ENCODE data around the gene OR6J1. TPM values are rescaled to one million over a fixed set of nuclear protein-coding genes. Genes with fewer than 3 reads are reported as not detected.

OR6J1 gene
- polyA plus RNA-seq, 1 of the 3 experiments (the other 2 are of a cell fraction): not detected

DNA sequence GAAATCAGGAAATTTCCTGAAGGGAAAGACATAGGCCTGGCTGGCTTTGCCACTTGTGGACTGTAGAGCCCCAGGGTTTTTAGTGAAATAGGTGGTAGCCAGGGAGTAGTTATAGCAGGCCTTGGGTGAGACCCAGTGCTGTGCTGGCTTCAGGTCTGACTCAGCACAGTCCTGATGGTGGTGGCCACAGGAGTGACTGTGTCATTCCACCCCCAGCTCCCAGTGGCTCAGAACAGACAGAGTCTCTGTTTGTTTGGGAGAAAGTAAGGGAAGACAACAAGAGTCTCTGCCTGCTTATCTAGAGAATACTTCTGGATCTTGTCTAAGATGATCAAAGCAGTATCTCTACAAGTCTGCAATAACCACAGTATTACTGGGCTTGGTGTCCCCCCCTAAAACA is 27.5 kb upstream of the OR6J1 start:
- DNase-seq: no peak
- Histone ChIP-seq H3K9me2 (no peaks in the 10 kb centered on the region), H3K4me3 (ENCODE audit: low read depth in 2 of 2, low read length in 1 of 2) (no peak overlapping the region), H3K9ac (no peak overlapping the region), H2AFZ (ENCODE audit: low read depth) (no peak overlapping the region), H3K4me2 (no peak overlapping the region), H3K27me3 (ENCODE audit: insufficient read depth) (peaks cover 13% of the 10 kb centered on the region; the same call in 1 of the 2 replicates), H3K79me2 (ENCODE audit: insufficient read depth) (no peaks in the 10 kb centered on the region), H3K4me1 (ENCODE audit: control insufficient read depth in 1 of 2, insufficient read depth in 2 of 2, low read depth in 1 of 2, low read length in 1 of 2) (no peaks in the 10 kb centered on the region), H3K27ac (ENCODE audit: low read depth in 2 of 2, low read length in 1 of 2) (no peak overlapping the region), H4K20me1 (ENCODE audit: insufficient read depth) (no peaks in the 10 kb centered on the region), H3K36me3 (replicated peaks in 1 of 2; ENCODE audit: control insufficient read depth in 1 of 2, insufficient read depth in 2 of 2, low read length in 1 of 2) (no peaks in the 10 kb centered on the region), H3F3A (replicated peaks; ENCODE audit: insufficient read depth) (no peaks in the 10 kb centered on the region), H3K9me3 (no peaks in the 10 kb centered on the region)
- TF ChIP-seq CHD2 (IDR thresholded peaks at IDR 0.05; ENCODE audit: low read length, partially characterized antibody) (no peak), TCF12 (IDR thresholded peaks at IDR 0.05) (no peak), TAF1 (IDR thresholded peaks at IDR 0.05; ENCODE audit: borderline replicate concordance, low read depth, low read length) (no peak), RFX5 (IDR thresholded peaks at IDR 0.05; ENCODE audit: low read length) (no peak), RCOR1 (IDR thresholded peaks at IDR 0.05; ENCODE audit: low read length) (no peak), RXRA (IDR thresholded peaks at IDR 0.05; ENCODE audit: borderline replicate concordance, low read depth) (no peak), EZH2phosphoT487 (IDR thresholded peaks at IDR 0.05; ENCODE audit: borderline replicate concordance, low read depth) (no peak), TEAD4 (IDR thresholded peaks at IDR 0.05; ENCODE audit: borderline replicate concordance, insufficient read depth) (no peak), ELF1 (IDR thresholded peaks at IDR 0.05) (no peak), POLR2AphosphoS5 (IDR thresholded peaks at IDR 0.05; ENCODE audit: low read depth, low read length) (no peak), RAD21 (IDR thresholded peaks at IDR 0.05; ENCODE audit: low read length) (no peak)
- TF ChIP-seq, protein P1, sequence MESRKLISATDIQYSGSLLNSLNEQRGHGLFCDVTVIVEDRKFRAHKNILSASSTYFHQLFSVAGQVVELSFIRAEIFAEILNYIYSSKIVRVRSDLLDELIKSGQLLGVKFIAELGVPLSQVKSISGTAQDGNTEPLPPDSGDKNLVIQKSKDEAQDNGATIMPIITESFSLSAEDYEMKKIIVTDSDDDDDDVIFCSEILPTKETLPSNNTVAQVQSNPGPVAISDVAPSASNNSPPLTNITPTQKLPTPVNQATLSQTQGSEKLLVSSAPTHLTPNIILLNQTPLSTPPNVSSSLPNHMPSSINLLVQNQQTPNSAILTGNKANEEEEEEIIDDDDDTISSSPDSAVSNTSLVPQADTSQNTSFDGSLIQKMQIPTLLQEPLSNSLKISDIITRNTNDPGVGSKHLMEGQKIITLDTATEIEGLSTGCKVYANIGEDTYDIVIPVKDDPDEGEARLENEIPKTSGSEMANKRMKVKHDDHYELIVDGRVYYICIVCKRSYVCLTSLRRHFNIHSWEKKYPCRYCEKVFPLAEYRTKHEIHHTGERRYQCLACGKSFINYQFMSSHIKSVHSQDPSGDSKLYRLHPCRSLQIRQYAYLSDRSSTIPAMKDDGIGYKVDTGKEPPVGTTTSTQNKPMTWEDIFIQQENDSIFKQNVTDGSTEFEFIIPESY (IDR thresholded peaks at IDR 0.05; ENCODE audit: borderline replicate concordance, low read depth): no peak
- TF ChIP-seq, protein P2, sequence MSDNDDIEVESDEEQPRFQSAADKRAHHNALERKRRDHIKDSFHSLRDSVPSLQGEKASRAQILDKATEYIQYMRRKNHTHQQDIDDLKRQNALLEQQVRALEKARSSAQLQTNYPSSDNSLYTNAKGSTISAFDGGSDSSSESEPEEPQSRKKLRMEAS (IDR thresholded peaks at IDR 0.05; ENCODE audit: low read depth): no peak
- TF ChIP-seq, protein P3, sequence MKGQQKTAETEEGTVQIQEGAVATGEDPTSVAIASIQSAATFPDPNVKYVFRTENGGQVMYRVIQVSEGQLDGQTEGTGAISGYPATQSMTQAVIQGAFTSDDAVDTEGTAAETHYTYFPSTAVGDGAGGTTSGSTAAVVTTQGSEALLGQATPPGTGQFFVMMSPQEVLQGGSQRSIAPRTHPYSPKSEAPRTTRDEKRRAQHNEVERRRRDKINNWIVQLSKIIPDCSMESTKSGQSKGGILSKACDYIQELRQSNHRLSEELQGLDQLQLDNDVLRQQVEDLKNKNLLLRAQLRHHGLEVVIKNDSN (IDR thresholded peaks at IDR 0.05; ENCODE audit: borderline replicate concordance, low read depth): no peak
- TF ChIP-seq, protein P4, sequence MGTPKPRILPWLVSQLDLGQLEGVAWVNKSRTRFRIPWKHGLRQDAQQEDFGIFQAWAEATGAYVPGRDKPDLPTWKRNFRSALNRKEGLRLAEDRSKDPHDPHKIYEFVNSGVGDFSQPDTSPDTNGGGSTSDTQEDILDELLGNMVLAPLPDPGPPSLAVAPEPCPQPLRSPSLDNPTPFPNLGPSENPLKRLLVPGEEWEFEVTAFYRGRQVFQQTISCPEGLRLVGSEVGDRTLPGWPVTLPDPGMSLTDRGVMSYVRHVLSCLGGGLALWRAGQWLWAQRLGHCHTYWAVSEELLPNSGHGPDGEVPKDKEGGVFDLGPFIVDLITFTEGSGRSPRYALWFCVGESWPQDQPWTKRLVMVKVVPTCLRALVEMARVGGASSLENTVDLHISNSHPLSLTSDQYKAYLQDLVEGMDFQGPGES (IDR thresholded peaks at IDR 0.05; ENCODE audit: low read depth, low read length): no peak
- POLR2A ChIA-PET: no interaction called here
- CTCF ChIA-PET: interaction anchor here (0.6 kb wide), 1 partner anchor 27 kb away, joined by 5 read pairs; no protein-coding TSS in a partner anchor

Measured in SK-N-SH (cell line).